Vagina (tissue), 2 donors: ENCODE measurements around the gene ZNF37A.
"Not testable (repeated sequence)": the region's sequence is repeated elsewhere in the genome, so short reads cannot be mapped to it uniquely, and the experiment has no call there.

Source experiments
- POLR2A ChIP-seq, 2 donors: fragments of 450-650 bp; IDR thresholded peaks; one replicate each; pipeline ENCODE4 v1.6.1; 2017; ENCODE audit warnings: antibody characterized with exemption in 2 of 2, mild to moderate bottlenecking in 2 of 2, moderate library complexity in 2 of 2
- POLR2AphosphoS5 ChIP-seq, 2 donors: sonication (generic); formaldehyde crosslinking; IDR thresholded peaks; one replicate each; pipeline ENCODE4 v1.9.0; 2017; ENCODE audit warnings: antibody characterized with exemption in 2 of 2, mild to moderate bottlenecking in 2 of 2, low read depth in 1 of 2; ENCODE audit not compliant: insufficient read depth in 1 of 2

- not testable (repeated sequence) for TF ChIP-seq POLR2A (IDR thresholded peaks at IDR 0.05); POLR2AphosphoS5 (IDR thresholded peaks at IDR 0.05; ENCODE audit: insufficient read depth in 1 of 2, low read depth in 1 of 2)
Observed at GRCh38 chr10:38069663-38070062, 24.5 kb upstream of the ZNF37A start.
